Peyer's patch (tissue), 4 donors: ENCODE measurements around the gene REG1A. TPM values are rescaled to one million over a fixed set of nuclear protein-coding genes. Genes with fewer than 3 reads are reported as not detected.

Source experiments
- DNase-seq, 3 donors: peaks; one replicate each; pipeline ENCODE4 v3.0.0-alpha.2; 2017 to 2019
- H3K27ac ChIP-seq, 4 donors: fragments of 200-600 bp; sonication (generic); one replicate each; pipeline ENCODE4 v1.5.1; 2016 to 2019
- H3K27me3 ChIP-seq, 2 donors: fragments of 200-600 bp; sonication (generic); one replicate each; pipeline ENCODE4 v1.5.1; 2019
- H3K36me3 ChIP-seq, 3 donors: fragments of 200-600 bp; sonication (generic); one replicate each; pipeline ENCODE4 v1.5.1; 2016 to 2019
- H3K4me1 ChIP-seq, 4 donors: fragments of 200-600 bp; sonication (generic); one replicate each; pipeline ENCODE4 v1.5.1; 2016 to 2019
- H3K4me3 ChIP-seq, 4 donors: fragments of 200-600 bp; sonication (generic); 1 replicate in 3 of 4; 2 replicates in 1 of 4; pipeline ENCODE4 v1.5.1; 2016 to 2019; ENCODE audit warnings: mild to moderate bottlenecking in 1 of 4
- H3K9me3 ChIP-seq, 4 donors: fragments of 200-600 bp; sonication (generic); one replicate each; pipeline ENCODE4 v1.5.1; 2016 to 2019; ENCODE audit warnings: mild to moderate bottlenecking in 1 of 4
- POLR2A ChIP-seq, 2 donors: fragments of 450-650 bp; IDR thresholded peaks; one replicate each; pipeline ENCODE4 v1.5.1; 2017; ENCODE audit warnings: antibody characterized with exemption in 2 of 2, mild to moderate bottlenecking in 2 of 2, moderate library complexity in 2 of 2
- total RNA-seq, 4 donors: library from RNA; depleted of rRNA; stranded (reverse); fragments of >200 nt; gene quantifications; one replicate each; pipeline ENCODE4 v1.1.0, GENCODE V29; 2016
- TF ChIP-seq, protein P1 (sequence below), 6 experiments: fragments of 450-650 bp in 4 of 6; fragments of 200-600 bp in 2 of 6; sonication (generic) in 1 of 6; IDR thresholded peaks; one replicate each; pipeline ENCODE4 v1.5.1; 2017 to 2019; ENCODE audit warnings: antibody characterized with exemption in 6 of 6, mild to moderate bottlenecking in 3 of 6, moderate library complexity in 1 of 6

REG1A gene, protein sequence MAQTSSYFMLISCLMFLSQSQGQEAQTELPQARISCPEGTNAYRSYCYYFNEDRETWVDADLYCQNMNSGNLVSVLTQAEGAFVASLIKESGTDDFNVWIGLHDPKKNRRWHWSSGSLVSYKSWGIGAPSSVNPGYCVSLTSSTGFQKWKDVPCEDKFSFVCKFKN
- 1,000 to 10,000 TPM in 2 of 4 donors, 100 to 1,000 TPM in 2; 609 to 3,417 (median 985) TPM for total RNA-seq

GRCh38 chr2:79120194-79120713 is at the start of gene REG1A:
TSS of gene REG1A (plus strand) at chr2:79120488. CDS start at chr2:79120862, 374 bp downstream.
- no peaks in the 10 kb centered on the region for H3K36me3 ChIP-seq
- H3K27me3 ChIP-seq = no peaks in the 10 kb centered on the region
- H3K4me3 ChIP-seq = peak within 1 kb of the TSS in 3 of 4 donors; percentile 8 to 38 (median 31)
- peak in 1 of 3 donors; percentile 57 for DNase-seq
- TF ChIP-seq, protein P1, sequence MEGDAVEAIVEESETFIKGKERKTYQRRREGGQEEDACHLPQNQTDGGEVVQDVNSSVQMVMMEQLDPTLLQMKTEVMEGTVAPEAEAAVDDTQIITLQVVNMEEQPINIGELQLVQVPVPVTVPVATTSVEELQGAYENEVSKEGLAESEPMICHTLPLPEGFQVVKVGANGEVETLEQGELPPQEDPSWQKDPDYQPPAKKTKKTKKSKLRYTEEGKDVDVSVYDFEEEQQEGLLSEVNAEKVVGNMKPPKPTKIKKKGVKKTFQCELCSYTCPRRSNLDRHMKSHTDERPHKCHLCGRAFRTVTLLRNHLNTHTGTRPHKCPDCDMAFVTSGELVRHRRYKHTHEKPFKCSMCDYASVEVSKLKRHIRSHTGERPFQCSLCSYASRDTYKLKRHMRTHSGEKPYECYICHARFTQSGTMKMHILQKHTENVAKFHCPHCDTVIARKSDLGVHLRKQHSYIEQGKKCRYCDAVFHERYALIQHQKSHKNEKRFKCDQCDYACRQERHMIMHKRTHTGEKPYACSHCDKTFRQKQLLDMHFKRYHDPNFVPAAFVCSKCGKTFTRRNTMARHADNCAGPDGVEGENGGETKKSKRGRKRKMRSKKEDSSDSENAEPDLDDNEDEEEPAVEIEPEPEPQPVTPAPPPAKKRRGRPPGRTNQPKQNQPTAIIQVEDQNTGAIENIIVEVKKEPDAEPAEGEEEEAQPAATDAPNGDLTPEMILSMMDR (IDR thresholded peaks at IDR 0.05) = no peak
- TF ChIP-seq POLR2A (IDR thresholded peaks at IDR 0.05) = peak; percentile 17 to 42
- H3K4me1 ChIP-seq = no peaks in the 10 kb centered on the region
- H3K9me3 ChIP-seq = peaks cover 0 to 4% (median 0%) of the 10 kb centered on the region in 4 donors
- H3K27ac ChIP-seq = peak within 1 kb of the TSS in 1 of 4 donors; percentile 30

- Histone ChIP-seq H3K9me3 (no peaks in the 10 kb centered on the region), H3K4me3 (no peak overlapping the region), H3K27me3 (no peaks in the 10 kb centered on the region), H3K4me1 (peaks cover 0 to 8% (median 0%) of the 10 kb centered on the region in 4 donors), H3K27ac (no peak overlapping the region), H3K36me3 (no peaks in the 10 kb centered on the region)
- no peak for DNase-seq
- no peak for TF ChIP-seq POLR2A (IDR thresholded peaks at IDR 0.05)
- TF ChIP-seq, protein P1 (IDR thresholded peaks at IDR 0.05) = no peak
Observed at GRCh38 chr2:79071078-79071477, 49.2 kb upstream of the REG1A start.

DNA sequence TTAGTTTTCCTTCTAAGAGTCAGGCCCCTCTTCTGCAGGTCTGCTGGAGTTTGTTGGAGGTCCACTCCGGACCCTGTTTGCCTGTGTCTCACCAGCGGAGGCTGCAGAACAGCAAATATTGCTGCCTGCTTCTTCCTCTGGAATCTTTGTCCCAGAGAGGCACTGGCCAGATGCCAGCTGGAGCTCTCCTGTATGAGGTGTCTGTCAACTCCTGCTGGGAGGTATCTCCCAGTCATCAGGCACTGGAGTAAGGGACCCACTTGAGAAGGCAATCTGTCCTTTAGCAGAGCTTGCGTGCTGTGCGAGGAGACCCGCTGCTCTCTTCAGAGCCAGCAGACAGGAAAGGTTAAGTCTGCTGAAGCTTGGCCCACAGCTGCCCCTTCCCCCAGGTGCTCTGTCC is 37.3 kb upstream of the REG1A start:
- DNase-seq = peak in 1 of 3 donors; percentile 47
- TF ChIP-seq, protein P1 (IDR thresholded peaks at IDR 0.05) = no peak
- TF ChIP-seq POLR2A (IDR thresholded peaks at IDR 0.05) = no peak
- H3K9me3 ChIP-seq = peaks cover 0 to 3% (median 0%) of the 10 kb centered on the region in 4 donors
- no peak overlapping the region for H3K4me3 ChIP-seq
- no peaks in the 10 kb centered on the region for H3K27me3 ChIP-seq
- H3K4me1 ChIP-seq = peaks cover 0 to 1% (median 0%) of the 10 kb centered on the region in 4 donors
- H3K27ac ChIP-seq = no peak overlapping the region
- H3K36me3 ChIP-seq = no peaks in the 10 kb centered on the region

GRCh38 chr2:79083597-79084251 is 36.6 kb upstream of the REG1A start:
- Histone ChIP-seq H3K27ac (no peak overlapping the region), H3K4me3 (no peak overlapping the region), H3K4me1 (peaks cover 0 to 4% (median 0%) of the 10 kb centered on the region in 4 donors), H3K9me3 (peaks cover 0 to 3% (median 0%) of the 10 kb centered on the region in 4 donors), H3K27me3 (no peaks in the 10 kb centered on the region), H3K36me3 (no peaks in the 10 kb centered on the region)
- TF ChIP-seq, protein P1 (IDR thresholded peaks at IDR 0.05) = no peak
- TF ChIP-seq POLR2A (IDR thresholded peaks at IDR 0.05) = no peak
- no peak for DNase-seq

DNA sequence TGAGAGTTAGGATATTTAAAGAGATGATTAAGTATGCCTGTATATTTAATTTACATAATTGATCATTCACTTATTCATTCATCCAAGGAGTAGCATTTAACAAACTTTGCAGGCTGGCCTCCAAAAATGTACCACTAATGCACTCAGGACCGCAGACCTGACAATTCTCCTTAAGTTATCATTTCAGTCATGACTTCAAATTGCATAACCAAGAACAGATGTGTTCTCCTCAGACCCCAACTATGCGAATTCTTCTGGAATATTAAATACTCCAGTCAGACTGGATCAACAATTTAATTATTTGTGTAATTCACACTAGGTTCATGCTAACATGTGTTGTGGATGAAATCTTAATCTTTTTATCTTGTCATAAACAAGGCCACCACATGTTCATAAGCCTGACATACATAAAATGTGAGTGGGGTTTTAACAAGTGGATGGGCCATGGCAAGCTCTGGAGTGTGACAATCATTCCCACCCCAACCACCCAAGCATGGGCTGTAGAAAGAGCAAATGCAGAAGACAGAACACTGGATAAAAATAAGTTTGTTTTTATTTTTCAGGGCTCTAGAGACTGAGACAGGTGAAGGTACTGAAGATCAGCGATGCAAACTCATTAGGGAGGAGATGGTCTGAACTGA is 35.7 kb upstream of the REG1A start:
- no peaks in the 10 kb centered on the region for H3K27me3 ChIP-seq
- DNase-seq = no peak
- TF ChIP-seq POLR2A (IDR thresholded peaks at IDR 0.05) = no peak
- TF ChIP-seq, protein P1 (IDR thresholded peaks at IDR 0.05) = no peak
- H3K4me1 ChIP-seq = peaks cover 0 to 4% (median 0%) of the 10 kb centered on the region in 4 donors
- no peak overlapping the region for H3K4me3 ChIP-seq
- H3K9me3 ChIP-seq = peaks cover 0 to 3% (median 0%) of the 10 kb centered on the region in 4 donors
- no peaks in the 10 kb centered on the region for H3K36me3 ChIP-seq
- H3K27ac ChIP-seq = no peak overlapping the region
